Measurements from ENCODE around the gene RRAGC.
A peak's percentile ranks its signal among the peaks of the same experiment; 100 is the strongest.

RRAGC gene

GRCh38 chr1:38858833-38859560, 575 bp downstream of the RRAGC start:
- peak; percentile 30 for ATAC-seq
- TF ChIP-seq TSHZ2 (CRISPR knock-in tag; IDR thresholded peaks at IDR 0.05) (no peak), CSRNP3 (CRISPR knock-in tag; IDR thresholded peaks at IDR 0.05) (no peak), TCF4 (CRISPR knock-in tag; IDR thresholded peaks at IDR 0.05; ENCODE audit: borderline replicate concordance) (no peak), ZNF8 (CRISPR knock-in tag; IDR thresholded peaks at IDR 0.05) (no peak), POU6F1 (CRISPR knock-in tag; IDR thresholded peaks at IDR 0.05; ENCODE audit: borderline replicate concordance, low read depth) (no peak), GLIS3 (CRISPR knock-in tag; IDR thresholded peaks at IDR 0.05) (no peak), ZFP30 (CRISPR knock-in tag; IDR thresholded peaks at IDR 0.05) (no peak), BACH2 (CRISPR knock-in tag; IDR thresholded peaks at IDR 0.05; ENCODE audit: borderline replicate concordance) (no peak), PATZ1 (CRISPR knock-in tag; IDR thresholded peaks at IDR 0.05; ENCODE audit: borderline replicate concordance) (no peak), ZNF70 (CRISPR knock-in tag; IDR thresholded peaks at IDR 0.05) (no peak), CREB5 (CRISPR knock-in tag; IDR thresholded peaks at IDR 0.05; ENCODE audit: low read depth) (no peak), OSR1 (CRISPR knock-in tag; IDR thresholded peaks at IDR 0.05) (no peak), ISL1 (CRISPR knock-in tag; IDR thresholded peaks at IDR 0.05) (no peak), CSDC2 (CRISPR knock-in tag; IDR thresholded peaks at IDR 0.05) (no peak), ZFP3 (CRISPR knock-in tag; IDR thresholded peaks at IDR 0.05) (no peak)

GRCh38 chr1:38852780-38853179, 6.8 kb downstream of the RRAGC start:
- TF ChIP-seq SNAI2 (CRISPR knock-in tag; IDR thresholded peaks at IDR 0.05) (no peak), RARB (CRISPR knock-in tag; IDR thresholded peaks at IDR 0.05) (no peak), ZFP3 (CRISPR knock-in tag; IDR thresholded peaks at IDR 0.05) (no peak), GLIS3 (CRISPR knock-in tag; IDR thresholded peaks at IDR 0.05) (no peak), CSDC2 (CRISPR knock-in tag; IDR thresholded peaks at IDR 0.05) (no peak), ZNF70 (CRISPR knock-in tag; IDR thresholded peaks at IDR 0.05) (no peak), ZC3H10 (CRISPR knock-in tag; IDR thresholded peaks at IDR 0.05) (no peak), ZNF8 (CRISPR knock-in tag; IDR thresholded peaks at IDR 0.05) (no peak), TOX (CRISPR knock-in tag; IDR thresholded peaks at IDR 0.05; ENCODE audit: borderline replicate concordance) (no peak), ZNF565 (CRISPR knock-in tag; conservative IDR thresholded peaks at IDR 0.05; ENCODE audit: low read depth) (no peak), ESRRG (CRISPR knock-in tag; IDR thresholded peaks at IDR 0.05) (no peak), ISL1 (CRISPR knock-in tag; IDR thresholded peaks at IDR 0.05) (no peak), ZFP30 (CRISPR knock-in tag; IDR thresholded peaks at IDR 0.05) (no peak), ARNTL (CRISPR knock-in tag; IDR thresholded peaks at IDR 0.05; ENCODE audit: borderline replicate concordance, low read depth) (no peak), CREB5 (CRISPR knock-in tag; IDR thresholded peaks at IDR 0.05; ENCODE audit: low read depth) (no peak), POU6F1 (CRISPR knock-in tag; IDR thresholded peaks at IDR 0.05; ENCODE audit: borderline replicate concordance, low read depth) (no peak), PATZ1 (CRISPR knock-in tag; IDR thresholded peaks at IDR 0.05; ENCODE audit: borderline replicate concordance) (no peak), PPARA (CRISPR knock-in tag; IDR thresholded peaks at IDR 0.05; ENCODE audit: borderline replicate concordance) (no peak)
- ATAC-seq = no peak
